ENCODE results near the gene ACLY. TPM values are rescaled to one million over a fixed set of nuclear protein-coding genes. Genes with fewer than 3 reads are reported as not detected.
A peak's percentile ranks its signal among the peaks of the same experiment; 100 is the strongest.

The ACLY gene
- total and polyA plus RNA-seq, 2 of the 13 experiments (the other 11 are each of a cell fraction or from before 2014, with no cell fraction given), result 111 to 218 TPM

DNA sequence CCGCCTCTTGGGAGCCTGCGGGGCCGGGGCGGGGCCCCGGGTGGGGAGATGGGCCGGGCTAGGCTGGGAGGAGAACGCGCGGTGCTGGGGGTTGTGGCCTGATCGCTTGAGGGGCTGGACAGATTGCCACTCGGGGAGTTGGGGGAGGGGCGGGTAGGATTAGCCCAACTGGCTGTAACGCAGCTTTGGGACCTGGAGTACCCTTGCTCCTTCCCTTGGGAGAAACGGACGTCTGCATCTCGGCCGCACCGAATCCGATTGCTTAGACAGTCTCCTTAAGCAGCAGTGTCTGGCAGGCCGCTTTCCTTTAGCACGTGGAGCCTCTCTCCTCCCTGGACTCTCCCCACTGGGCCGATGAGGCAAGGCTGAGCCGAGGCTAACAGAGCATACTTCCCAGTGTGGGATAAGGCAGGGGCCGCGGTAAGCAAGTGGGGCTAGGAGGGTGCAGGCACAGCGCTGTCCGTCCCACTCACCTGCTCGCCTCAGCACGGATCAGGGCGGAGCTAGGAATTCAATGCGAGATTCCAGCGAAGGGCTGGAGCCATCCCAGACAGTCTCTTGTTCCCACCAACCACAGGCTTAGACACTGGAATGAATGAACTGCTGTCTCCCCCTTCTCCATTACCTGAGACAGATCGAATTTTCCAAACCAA is 540 bp upstream of the ACLY start (continued):
- TF ChIP-seq STAT6 (CRISPR knock-in tag; IDR thresholded peaks at IDR 0.05; ENCODE audit: borderline replicate concordance) (no peak), ZBTB42 (CRISPR knock-in tag; IDR thresholded peaks at IDR 0.05) (peak; percentile 32; the same call in 1 of the 2 replicates), AHR (CRISPR knock-in tag; IDR thresholded peaks at IDR 0.05) (peak; percentile 78), ARNTL (CRISPR knock-in tag; IDR thresholded peaks at IDR 0.05) (no peak), HDAC2 (CRISPR knock-in tag; IDR thresholded peaks at IDR 0.05) (peak; percentile 41; the same call in 1 of the 2 replicates), ZNF44 (CRISPR knock-in tag; IDR thresholded peaks at IDR 0.05) (no peak; the same call in 1 of the 2 replicates), KDM3A (CRISPR knock-in tag; IDR thresholded peaks at IDR 0.05; ENCODE audit: low read depth) (peak; percentile 8; the same call in 1 of the 2 replicates), MAZ (IDR thresholded peaks at IDR 0.05; ENCODE audit: borderline replicate concordance, low read depth, low read length) (peak; percentile 87), MAZ (CRISPR knock-in tag; IDR thresholded peaks at IDR 0.05; ENCODE audit: low read depth) (peak; percentile 67; the same call in 1 of the 2 replicates), ZNF547 (CRISPR knock-in tag; IDR thresholded peaks at IDR 0.05) (peak; percentile 29; the same call in 1 of the 2 replicates), BCL6 (CRISPR knock-in tag; IDR thresholded peaks at IDR 0.05) (no peak), KLF6 (CRISPR knock-in tag; IDR thresholded peaks at IDR 0.05) (no peak), ZNF589 (CRISPR knock-in tag; conservative IDR thresholded peaks at IDR 0.05) (no peak)
- TF ChIP-seq, protein P1, sequence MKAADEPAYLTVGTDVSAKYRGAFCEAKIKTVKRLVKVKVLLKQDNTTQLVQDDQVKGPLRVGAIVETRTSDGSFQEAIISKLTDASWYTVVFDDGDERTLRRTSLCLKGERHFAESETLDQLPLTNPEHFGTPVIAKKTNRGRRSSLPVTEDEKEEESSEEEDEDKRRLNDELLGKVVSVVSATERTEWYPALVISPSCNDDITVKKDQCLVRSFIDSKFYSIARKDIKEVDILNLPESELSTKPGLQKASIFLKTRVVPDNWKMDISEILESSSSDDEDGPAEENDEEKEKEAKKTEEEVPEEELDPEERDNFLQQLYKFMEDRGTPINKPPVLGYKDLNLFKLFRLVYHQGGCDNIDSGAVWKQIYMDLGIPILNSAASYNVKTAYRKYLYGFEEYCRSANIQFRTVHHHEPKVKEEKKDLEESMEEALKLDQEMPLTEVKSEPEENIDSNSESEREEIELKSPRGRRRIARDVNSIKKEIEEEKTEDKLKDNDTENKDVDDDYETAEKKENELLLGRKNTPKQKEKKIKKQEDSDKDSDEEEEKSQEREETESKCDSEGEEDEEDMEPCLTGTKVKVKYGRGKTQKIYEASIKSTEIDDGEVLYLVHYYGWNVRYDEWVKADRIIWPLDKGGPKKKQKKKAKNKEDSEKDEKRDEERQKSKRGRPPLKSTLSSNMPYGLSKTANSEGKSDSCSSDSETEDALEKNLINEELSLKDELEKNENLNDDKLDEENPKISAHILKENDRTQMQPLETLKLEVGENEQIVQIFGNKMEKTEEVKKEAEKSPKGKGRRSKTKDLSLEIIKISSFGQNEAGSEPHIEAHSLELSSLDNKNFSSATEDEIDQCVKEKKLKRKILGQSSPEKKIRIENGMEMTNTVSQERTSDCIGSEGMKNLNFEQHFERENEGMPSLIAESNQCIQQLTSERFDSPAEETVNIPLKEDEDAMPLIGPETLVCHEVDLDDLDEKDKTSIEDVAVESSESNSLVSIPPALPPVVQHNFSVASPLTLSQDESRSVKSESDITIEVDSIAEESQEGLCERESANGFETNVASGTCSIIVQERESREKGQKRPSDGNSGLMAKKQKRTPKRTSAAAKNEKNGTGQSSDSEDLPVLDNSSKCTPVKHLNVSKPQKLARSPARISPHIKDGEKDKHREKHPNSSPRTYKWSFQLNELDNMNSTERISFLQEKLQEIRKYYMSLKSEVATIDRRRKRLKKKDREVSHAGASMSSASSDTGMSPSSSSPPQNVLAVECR (CRISPR knock-in tag; IDR thresholded peaks at IDR 0.05; ENCODE audit: borderline replicate concordance), result peak; percentile 49
- TF ChIP-seq, protein P2, sequence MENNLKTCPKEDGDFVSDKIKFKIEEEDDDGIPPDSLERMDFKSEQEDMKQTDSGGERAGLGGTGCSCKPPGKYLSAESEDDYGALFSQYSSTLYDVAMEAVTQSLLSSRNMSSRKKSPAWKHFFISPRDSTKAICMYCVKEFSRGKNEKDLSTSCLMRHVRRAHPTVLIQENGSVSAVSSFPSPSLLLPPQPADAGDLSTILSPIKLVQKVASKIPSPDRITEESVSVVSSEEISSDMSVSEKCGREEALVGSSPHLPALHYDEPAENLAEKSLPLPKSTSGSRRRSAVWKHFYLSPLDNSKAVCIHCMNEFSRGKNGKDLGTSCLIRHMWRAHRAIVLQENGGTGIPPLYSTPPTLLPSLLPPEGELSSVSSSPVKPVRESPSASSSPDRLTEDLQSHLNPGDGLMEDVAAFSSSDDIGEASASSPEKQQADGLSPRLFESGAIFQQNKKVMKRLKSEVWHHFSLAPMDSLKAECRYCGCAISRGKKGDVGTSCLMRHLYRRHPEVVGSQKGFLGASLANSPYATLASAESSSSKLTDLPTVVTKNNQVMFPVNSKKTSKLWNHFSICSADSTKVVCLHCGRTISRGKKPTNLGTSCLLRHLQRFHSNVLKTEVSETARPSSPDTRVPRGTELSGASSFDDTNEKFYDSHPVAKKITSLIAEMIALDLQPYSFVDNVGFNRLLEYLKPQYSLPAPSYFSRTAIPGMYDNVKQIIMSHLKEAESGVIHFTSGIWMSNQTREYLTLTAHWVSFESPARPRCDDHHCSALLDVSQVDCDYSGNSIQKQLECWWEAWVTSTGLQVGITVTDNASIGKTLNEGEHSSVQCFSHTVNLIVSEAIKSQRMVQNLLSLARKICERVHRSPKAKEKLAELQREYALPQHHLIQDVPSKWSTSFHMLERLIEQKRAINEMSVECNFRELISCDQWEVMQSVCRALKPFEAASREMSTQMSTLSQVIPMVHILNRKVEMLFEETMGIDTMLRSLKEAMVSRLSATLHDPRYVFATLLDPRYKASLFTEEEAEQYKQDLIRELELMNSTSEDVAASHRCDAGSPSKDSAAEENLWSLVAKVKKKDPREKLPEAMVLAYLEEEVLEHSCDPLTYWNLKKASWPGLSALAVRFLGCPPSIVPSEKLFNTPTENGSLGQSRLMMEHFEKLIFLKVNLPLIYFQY (CRISPR knock-in tag; IDR thresholded peaks at IDR 0.05; ENCODE audit: borderline replicate concordance), result no peak; the same call in 1 of the 2 replicates
- TF ChIP-seq, protein P3, sequence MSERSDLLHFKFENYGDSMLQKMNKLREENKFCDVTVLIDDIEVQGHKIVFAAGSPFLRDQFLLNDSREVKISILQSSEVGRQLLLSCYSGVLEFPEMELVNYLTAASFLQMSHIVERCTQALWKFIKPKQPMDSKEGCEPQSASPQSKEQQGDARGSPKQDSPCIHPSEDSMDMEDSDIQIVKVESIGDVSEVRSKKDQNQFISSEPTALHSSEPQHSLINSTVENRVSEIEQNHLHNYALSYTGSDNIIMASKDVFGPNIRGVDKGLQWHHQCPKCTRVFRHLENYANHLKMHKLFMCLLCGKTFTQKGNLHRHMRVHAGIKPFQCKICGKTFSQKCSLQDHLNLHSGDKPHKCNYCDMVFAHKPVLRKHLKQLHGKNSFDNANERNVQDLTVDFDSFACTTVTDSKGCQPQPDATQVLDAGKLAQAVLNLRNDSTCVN (CRISPR knock-in tag; IDR thresholded peaks at IDR 0.05; ENCODE audit: borderline replicate concordance), result no peak

Measured in HepG2 (cell line).